HG02885 (cell line): ENCODE results near the gene BRCA1.
A peak's percentile ranks its signal among the peaks of the same experiment; 100 is the strongest.

Experiments
- ATAC-seq: cut with Tn5 transposase; IDR thresholded peaks from one replicate; pipeline ENCODE4 v1.9.1; 2021; ENCODE audit warnings: mild to moderate bottlenecking; ENCODE audit not compliant: unreplicated experiment, poor library complexity

The BRCA1 gene

DNA sequence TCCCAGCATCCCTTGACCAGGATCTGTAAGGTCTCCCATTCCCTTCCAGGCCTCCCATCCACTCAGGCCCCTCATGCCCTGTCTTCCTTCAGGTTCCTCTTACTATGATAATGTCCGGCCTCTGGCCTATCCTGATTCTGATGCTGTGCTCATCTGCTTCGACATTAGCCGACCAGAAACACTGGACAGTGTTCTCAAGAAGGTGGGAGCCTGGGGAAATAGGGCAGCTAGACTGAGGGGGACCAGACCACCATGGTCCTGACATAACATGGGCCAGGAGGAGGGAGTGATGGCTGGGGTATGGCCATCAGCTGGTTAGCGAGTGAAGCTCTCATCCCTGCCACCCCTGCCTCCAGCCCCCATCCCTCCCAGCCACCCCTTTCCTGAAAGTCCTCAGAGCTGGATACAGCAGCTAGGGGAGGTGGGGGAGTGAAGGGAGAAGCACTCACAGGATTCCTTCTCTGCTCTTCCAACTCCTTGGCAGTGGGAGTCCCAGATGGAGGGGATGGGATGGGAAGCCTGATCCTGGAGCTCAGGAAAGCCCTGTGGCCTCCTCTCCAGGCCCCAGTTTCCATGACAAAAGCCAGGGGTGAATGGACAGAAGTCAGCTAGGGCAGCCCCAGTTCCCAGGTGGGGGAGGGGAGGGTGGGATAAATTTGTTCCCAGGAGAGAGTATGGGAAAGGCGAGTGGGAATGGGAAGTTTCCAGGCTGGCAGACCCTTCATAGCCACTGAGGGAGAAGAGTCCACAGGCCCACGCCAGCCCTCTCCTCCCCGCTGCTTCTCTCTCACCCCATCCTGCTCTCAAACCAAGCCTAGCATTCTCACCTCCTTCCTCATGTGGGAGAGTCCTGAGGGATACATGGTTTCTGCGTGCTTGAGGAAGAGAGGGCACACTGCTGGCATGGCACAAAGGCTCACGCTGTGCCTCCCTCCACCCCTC, 97.8 kb downstream of the BRCA1 start:
- no peak for ATAC-seq

- no peak for ATAC-seq
Observed at GRCh38 chr17:43026595-43026994, 98.6 kb downstream of the BRCA1 start.

DNA sequence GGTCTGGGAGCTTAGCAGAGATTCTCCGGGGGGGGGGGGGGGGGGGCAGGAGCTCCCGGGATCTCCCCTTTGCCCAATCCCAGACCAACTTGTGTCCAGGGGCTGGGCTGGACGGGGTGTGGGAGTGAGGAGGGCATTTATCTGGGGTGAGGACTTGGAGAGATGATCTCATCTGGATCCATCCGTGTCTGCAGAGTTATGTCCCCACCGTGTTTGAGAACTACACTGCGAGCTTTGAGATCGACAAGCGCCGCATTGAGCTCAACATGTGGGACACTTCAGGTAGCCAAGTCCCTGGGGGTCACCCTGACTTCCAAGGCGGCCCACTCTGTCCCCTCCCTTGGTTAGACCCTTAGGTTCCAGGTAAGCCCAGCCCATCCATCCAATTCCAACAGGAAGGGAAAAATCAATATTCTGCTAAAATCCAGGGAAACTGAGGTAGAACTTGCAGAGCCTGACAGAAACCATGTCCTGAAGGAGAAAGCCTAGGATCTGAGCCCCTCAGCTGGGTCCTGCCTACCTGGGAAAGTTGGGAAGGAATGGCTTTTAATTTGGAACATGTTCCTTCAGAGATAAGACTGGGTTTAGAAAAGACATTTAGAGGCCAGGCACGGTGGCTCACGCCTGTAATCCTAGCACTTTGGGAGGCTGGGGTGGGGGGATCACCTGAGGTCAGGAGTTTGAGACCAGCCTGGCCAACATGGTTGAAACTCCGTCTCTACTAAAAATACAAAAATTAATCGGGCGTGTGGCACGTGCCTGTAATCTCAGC, 99.2 kb downstream of the BRCA1 start:
- no peak for ATAC-seq

DNA sequence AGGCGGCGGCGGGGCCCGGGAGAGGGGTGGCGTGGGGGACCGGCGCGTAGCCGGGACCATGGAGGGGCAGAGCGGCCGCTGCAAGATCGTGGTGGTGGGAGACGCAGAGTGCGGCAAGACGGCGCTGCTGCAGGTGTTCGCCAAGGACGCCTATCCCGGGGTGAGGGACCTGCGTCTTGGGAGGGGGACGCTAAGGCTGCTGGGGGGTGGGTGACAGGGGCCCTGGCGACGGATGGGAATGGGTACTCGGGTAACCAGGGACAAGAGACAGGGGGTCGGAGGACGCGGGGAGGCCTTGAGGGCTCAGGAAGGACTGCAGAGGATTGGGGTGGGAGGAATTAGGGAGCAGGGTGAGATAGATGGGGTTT, 99.9 kb downstream of the BRCA1 start:
- no peak for ATAC-seq

GRCh38 chr17:43024407-43025289, 100.5 kb downstream of the BRCA1 start, which contains the start of gene RND2:
Gene RND2 (plus strand): TSS chr17:43025231. CDS start chr17:43025348, 117 bp downstream.
- ATAC-seq: peak; percentile 38

DNA sequence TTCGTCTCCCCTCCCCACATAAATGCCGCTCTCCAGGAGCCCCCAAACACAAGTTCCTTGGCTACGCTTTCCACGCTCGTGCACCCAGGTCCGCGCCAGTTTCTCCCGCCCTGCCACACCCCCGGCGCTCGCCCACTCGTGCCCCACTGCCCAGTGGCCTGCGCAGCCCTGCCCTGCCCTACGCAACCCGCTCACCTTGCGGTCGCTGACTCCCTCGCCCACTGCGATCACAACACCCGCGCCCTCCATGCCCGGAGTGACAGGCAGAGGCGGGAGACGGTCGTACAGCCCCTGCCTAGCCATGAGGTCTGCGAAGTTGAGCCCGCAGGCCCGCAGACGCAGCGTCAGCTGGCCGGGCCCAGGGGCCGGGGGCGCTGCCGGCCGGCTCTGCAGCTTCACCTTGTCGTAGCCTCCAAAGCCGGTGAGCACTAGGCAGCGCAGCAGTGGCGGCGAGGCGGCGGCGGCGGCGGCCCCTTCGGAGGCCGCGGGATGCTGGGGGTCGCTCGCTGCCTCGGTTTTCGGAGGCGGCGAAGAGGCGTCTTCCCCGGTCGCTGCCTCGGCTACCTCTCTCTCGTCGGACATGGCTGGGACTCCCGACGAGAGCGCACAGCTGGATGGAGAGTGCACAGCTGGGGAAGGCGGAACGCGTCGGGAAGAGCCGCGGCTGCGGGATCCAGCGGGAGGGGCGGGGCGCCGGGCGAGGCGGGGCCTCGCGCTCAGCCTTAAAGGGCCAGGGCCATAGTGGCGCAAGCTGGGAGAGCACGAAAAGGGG, 103.2 kb downstream of the BRCA1 start, which contains the start of gene VAT1:
Gene VAT1, minus strand, starts transcription at position 645 of the 772 bp plus-strand sequence. Its CDS starts 63 bp downstream, at position 582.
- peak; percentile 43 for ATAC-seq

DNA sequence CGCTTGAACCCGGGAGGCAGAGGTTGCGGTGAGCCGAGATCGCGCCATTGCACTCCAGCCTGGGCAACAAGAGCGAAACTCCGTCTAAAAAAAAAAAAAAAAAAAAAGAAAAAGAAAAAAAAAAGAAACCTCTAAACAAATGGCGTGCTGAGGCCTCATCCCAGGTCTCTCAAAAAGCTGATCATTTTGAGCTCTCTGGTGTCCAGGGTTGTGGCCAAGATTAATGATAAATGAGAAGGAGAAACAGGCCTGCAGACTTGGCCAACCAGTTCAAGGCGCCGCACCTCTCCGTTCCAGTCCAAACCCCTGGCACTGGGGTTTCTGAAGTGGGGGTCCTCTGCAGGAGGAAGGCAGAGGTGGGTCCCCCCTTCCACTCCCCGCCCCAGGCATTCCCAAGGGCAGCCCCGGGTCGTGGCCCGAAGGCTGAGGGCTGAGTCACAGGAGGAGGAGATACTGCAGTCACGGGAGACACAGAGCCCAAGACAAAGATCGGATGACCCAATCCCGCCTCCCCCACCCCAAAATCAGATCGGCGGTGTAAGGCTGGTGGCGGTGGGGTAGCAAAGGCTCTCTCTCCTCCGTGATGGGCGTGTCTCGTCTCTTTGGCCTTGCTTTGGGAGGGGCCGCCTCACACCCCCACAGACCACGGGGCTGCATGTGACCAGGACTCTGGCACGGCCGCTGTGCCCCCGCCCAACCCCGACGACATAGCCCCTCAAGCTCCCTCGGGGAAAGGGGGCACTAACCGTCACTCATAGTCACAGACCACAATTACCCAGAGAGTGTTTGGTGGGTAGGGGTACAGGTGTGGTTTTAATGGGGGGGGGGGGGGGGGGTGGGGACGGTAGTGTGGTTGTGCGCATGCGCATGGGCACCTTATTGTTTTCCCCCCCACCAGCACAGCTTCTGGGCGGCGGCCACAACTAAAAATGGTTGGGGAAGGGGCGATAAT, 104.1 kb downstream of the BRCA1 start:
- ATAC-seq: no peak

- no peak for ATAC-seq
Observed at GRCh38 chr17:43020030-43020621, 105.0 kb downstream of the BRCA1 start.

DNA sequence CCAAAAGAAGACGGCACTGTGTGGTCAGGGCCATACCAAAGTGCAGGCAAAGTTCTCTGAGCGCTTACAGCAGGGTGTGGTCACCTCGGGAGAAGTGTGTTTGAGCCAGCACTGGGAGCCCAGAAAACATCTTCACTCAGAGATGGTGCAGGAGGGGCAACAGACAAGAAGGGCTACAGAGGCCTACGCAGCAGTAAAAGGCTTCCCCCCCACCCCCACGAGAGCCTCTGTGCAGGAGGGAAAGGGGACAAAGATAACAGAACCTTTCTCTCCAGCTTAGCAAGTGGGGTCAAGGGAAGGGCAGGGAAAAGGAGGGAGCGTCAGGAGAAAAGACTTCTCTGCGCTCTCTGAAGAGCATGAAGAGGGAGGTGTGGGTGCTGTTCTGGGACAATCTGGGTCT, 105.7 kb downstream of the BRCA1 start:
- ATAC-seq: no peak

DNA sequence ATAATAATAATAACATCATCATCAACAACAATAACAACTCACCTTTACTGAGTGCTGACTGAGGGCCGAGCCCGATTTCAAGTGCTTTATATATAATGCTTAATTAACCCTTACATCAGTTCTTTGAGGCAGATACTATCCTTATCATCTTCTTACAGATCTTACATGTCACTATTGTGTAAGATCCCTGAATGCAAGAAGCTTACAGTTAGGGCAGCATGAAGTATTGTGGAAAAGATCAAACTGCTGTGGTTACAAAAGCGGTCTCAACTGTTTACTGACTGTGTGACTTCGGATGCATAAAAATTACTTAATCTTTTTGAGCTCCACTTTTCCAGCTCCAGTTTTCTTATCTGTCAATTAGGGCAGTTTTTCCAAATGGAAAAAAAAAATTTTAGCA, 106.2 kb downstream of the BRCA1 start:
- no peak for ATAC-seq

DNA sequence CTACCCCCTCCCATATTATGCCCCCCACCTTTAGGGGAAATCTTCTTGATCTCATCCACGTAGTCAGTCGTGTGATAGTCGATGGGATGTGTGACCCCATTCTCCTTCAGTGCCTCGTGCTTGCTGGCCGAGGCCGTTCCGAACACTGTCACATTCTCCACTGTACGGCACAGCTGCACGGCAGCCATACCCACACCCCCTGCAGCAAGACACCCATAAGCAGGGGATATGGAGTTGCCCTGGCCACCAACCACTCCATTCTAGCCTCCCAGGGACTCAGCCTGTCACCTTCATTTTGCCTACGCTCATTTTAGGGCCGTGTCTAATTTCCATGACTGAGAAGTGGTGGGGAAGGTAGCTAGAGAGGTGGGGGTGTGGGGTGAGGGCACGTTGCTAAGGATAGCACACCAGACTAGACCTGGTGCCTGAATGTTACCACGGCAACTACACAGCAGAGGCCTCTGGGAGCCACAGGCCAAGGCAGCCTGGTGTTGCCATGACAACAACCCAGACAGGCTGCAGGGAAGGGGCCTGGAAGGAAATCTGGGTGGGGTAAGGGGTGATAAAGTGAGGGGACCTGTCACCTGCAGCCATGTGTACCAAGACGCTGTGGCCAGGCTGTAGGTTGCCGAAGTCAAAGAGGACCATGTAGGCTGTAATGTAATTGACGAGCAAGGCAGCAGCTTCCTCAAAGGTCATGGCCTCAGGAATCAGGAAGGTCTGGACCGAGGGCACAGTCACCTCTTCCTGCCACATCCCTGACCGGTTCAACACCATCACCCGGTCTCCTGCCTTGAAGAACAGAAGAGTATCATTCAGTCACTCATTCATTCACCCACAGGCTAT, 106.9 kb downstream of the BRCA1 start:
- no peak for ATAC-seq

DNA sequence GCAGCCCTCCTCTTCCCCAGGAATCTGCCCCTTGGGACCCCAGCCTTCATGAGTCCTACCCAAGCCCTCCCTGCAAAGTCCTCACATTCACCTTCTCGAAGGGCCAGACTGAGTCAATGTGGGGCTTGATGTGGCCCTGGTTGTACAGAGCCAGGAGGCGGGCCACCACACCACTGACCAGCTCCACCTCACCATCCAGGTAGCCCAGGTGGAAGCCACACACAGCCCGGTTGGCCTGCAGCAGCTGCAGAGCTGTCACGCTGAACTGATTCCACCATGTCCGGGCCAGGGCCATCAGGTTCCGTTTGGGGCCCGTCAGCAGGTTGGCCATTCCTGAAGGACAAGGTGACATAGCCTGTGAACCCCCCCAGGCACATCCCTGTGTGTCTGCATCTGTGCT, 108.9 kb downstream of the BRCA1 start:
- no peak for ATAC-seq

DNA sequence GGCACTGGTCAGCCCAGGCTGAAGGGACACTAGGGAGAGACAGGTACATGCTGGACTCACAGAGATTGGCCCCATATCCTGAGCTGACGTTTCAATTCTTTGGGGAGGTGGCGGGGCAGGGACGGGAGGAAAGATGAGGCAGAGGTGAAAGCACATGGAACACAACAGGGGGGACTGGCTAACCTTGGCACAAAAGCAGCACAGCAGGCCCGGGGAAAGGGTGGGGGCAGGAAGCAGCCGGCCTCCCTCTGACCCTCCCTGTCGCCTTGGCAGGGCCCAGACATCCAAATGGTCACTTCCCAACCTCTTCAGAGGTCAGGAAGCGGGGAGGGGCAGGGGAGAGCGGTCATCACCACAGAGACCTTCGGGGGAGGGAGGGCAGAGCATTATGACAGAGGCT, 109.6 kb downstream of the BRCA1 start:
- no peak for ATAC-seq

DNA sequence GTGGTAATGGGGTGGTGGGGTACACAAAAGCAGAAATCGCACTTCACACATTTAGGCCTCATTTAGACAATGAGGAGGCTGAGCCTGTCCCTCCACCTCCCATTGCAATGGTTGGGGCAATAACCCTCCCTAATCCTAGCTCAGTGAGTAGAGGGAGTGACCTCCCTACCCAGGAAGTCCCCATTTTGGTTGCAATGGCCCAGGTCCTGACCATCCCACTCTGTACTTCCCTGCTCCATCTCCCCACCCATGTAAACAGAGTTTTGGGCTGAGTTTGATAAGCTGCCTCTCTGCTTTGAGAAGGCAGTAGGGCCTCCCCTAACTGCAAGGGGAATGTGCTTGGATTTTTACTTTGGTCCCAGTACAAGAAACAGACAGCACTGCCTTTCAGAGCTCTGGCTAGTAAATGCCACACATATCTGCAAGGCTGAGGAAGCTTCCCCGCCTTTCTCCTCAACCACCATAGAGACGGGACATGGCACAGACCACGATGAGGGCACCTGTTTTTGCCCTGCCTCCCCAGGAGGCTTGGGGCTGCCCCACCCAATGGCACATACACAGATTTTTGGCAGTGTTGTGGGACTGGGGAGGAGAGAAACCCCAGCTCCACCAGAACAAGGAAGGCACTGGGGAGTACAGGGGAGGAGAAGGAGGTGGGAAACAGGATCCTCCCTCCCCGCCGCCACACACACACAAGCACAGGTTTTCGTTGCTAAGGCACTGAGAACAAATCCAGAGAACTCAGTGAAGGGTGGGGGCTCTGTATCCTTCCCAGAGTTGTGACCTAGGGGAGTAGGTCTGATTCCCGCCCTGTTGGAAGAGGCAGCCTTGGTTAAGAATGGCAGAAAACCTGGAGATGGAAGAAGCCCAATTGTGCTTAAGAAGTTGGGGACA, 110.3 kb downstream of the BRCA1 start:
- ATAC-seq: no peak

DNA sequence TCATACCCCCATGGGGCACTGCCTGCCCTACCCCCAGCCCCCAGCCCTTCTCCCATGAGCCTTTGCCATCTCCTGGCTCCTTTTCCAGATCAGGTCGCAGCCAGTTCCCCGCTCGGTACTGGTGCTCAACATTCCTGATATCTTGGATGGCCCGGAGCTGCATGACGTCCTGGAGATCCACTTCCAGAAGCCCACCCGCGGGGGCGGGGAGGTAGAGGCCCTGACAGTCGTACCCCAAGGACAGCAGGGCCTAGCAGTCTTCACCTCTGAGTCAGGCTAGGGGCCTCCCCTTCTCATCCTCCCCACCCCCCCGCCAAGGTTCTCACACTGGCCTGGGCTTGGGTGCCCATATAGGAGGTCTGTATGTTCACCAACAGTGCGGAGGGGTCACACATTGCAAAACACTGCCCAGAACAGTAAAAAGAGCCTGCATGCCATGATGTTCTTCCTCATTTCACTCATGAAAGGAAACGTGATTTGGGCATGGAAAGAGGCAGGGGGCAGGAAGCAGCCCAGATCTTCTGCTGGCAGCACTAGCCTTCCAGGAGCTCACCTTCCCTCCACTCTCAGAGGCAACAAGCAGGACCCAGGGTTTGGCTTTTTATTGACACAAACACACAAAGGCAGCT, 111.0 kb downstream of the BRCA1 start:
- ATAC-seq: no peak

DNA sequence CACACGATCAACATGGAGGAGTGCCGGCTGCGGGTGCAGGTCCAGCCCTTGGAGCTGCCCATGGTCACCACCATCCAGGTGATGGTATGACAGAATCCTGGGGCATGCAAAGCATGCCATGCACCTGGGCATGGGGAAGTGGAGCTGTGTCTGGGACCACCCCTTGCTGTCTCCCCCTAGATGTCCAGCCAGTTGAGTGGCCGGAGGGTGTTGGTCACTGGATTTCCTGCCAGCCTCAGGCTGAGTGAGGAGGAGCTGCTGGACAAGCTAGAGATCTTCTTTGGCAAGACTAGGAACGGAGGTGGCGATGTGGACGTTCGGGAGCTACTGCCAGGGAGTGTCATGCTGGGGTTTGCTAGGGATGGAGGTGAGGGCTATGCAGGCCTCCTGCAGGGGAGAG, 111.9 kb downstream of the BRCA1 start:
- no peak for ATAC-seq
